DMS114 treated with DMSO at 0.1 percent for 48 hours (cell line): ENCODE measurements around the gene CCR9.

Experiments used
- DNase-seq: peaks from one replicate; lab custom pipeline; 2025; ENCODE audit not compliant: unreplicated experiment; lab: John Stamatoyannopoulos, UW

Gene CCR9

GRCh38 chr3:45936261-45936660, 49.9 kb downstream of the CCR9 start:
- DNase-seq: no peak

GRCh38 chr3:45937206-45938042, 51.1 kb downstream of the CCR9 start:
- DNase-seq: no peak

GRCh38 chr3:45938043-45938435, 51.7 kb downstream of the CCR9 start:
- DNase-seq: no peak

- peak; percentile 80 for DNase-seq
Observed at GRCh38 chr3:45938864-45939263, 52.5 kb downstream of the CCR9 start.

- no peak for DNase-seq
Observed at GRCh38 chr3:45939341-45939771, 53.0 kb downstream of the CCR9 start.

GRCh38 chr3:45940004-45940780, 53.8 kb downstream of the CCR9 start:
- no peak for DNase-seq

- DNase-seq: no peak
Observed at GRCh38 chr3:45940781-45941365, 54.5 kb downstream of the CCR9 start.

- DNase-seq: no peak
Observed at GRCh38 chr3:45942051-45942825, 55.9 kb downstream of the CCR9 start.

- DNase-seq: no peak
Observed at GRCh38 chr3:45943207-45943846, 57.0 kb downstream of the CCR9 start, which contains the start of gene CXCR6. Gene CXCR6, plus strand, starts transcription at chr3:45943464. Its CDS starts 3,018 bp downstream, at chr3:45946482.

- no peak for DNase-seq
Observed at GRCh38 chr3:45944830-45945620, 58.7 kb downstream of the CCR9 start.

GRCh38 chr3:45946307-45946706, 60.0 kb downstream of the CCR9 start:
- no peak for DNase-seq

GRCh38 chr3:45946875-45947274, 60.5 kb downstream of the CCR9 start:
- DNase-seq: no peak

- DNase-seq: no peak
Observed at GRCh38 chr3:45947361-45947760, 61.0 kb downstream of the CCR9 start.

GRCh38 chr3:45948311-45948781, 62.0 kb downstream of the CCR9 start:
- DNase-seq: no peak

GRCh38 chr3:45948881-45949280, 62.5 kb downstream of the CCR9 start:
- DNase-seq: no peak

GRCh38 chr3:45949432-45949831, 63.1 kb downstream of the CCR9 start:
- no peak for DNase-seq

GRCh38 chr3:45950131-45950530, 63.8 kb downstream of the CCR9 start:
- DNase-seq: no peak

- no peak for DNase-seq
Observed at GRCh38 chr3:45950686-45951600, 64.6 kb downstream of the CCR9 start.
